PC-9 (cell line): ENCODE results near the gene NPHP1.
"Not testable (repeated sequence)": the region's sequence is repeated elsewhere in the genome, so short reads cannot be mapped to it uniquely, and the experiment has no call there.

ENCODE experiments used
- EZH2 ChIP-seq: fragments of 200-600 bp; sonication (generic); IDR thresholded peaks from 2 replicates; pipeline ENCODE4 v1.8.0; 2017; ENCODE audit warnings: antibody characterized with exemption, low read depth
- TF ChIP-seq, protein P1 (sequence below): fragments of 200-600 bp; sonication (generic); conservative IDR thresholded peaks from 2 replicates; pipeline ENCODE4 v1.6.1; 2017; ENCODE audit warnings: mixed run types, antibody characterized with exemption, mild to moderate bottlenecking, moderate library complexity

DNA sequence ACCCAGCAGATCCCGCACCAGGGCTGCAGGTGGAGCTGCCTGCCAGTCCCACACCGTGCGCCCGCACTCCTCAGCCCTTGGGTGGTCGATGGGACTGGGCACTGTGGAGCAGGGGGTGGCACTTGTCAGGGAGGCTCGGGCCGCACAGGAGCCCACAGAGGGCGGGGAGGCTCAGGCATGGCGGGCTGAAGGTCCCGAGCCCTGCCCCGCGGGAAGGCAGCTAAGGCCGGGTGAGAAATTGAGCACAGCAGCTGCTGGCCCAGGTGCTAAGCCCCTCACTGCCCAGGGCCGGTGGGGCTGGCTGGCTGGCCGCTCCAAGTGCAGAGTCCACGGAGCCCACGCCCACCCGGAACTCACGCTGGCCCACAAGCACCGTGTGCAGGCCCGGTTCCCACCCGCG, 14.6 kb downstream of the NPHP1 start:
- TF ChIP-seq, protein P1, sequence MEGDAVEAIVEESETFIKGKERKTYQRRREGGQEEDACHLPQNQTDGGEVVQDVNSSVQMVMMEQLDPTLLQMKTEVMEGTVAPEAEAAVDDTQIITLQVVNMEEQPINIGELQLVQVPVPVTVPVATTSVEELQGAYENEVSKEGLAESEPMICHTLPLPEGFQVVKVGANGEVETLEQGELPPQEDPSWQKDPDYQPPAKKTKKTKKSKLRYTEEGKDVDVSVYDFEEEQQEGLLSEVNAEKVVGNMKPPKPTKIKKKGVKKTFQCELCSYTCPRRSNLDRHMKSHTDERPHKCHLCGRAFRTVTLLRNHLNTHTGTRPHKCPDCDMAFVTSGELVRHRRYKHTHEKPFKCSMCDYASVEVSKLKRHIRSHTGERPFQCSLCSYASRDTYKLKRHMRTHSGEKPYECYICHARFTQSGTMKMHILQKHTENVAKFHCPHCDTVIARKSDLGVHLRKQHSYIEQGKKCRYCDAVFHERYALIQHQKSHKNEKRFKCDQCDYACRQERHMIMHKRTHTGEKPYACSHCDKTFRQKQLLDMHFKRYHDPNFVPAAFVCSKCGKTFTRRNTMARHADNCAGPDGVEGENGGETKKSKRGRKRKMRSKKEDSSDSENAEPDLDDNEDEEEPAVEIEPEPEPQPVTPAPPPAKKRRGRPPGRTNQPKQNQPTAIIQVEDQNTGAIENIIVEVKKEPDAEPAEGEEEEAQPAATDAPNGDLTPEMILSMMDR: not testable (repeated sequence)
- TF ChIP-seq EZH2: not testable (repeated sequence)
